Activated CD4-positive, CD25-positive, alpha-beta regulatory T cell (primary cell): Measurements from ENCODE around the gene CEP85.
A peak's percentile ranks its signal among the peaks of the same experiment; 100 is the strongest.
"Not testable (repeated sequence)": the region's sequence is repeated elsewhere in the genome, so short reads cannot be mapped to it uniquely, and the experiment has no call there.

Experiments used
- DNase-seq, 4 experiments: peaks; one replicate each; lab custom pipeline; 2025; lab: John Stamatoyannopoulos, UW

The CEP85 gene

DNA sequence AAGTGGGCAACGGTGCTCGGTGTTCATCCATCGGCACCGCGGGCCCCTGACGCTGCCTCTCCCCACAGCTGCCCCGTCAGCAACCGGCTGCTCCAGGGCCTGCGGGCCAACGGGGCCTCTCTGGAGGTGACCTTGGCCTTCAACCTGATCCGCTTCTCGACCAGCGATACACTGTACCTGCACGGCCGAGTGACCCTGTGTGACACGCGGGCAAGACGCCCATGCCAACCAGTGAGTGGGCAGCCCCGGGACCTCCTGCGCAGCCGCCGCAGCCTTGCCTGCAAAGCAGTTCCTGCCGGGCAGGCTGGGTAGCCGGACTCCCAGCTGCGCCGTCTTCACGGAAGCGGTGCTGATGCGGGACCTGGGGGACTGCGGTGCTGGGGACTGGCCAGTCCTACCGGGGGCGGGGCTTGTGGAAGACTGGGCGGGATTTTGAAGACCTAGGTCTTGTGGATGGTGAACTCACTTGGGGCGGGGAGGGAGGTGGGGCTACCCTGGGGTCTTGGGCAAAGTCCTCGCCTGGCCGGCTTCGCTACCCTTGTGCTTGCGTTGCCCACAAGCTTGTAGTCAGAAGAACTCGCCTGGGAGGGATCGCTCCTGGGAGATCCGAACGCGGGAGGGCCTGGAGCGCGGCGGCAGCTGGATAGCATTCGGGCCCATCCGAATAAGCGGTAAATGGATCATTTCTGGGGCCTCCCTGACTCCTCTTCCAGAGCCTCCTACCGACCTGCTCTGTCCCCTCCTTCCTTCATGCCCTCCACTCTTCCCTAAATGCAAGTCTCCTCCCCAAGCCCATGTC is 8.8 kb upstream of the CEP85 start:
- DNase-seq = no peak

DNA sequence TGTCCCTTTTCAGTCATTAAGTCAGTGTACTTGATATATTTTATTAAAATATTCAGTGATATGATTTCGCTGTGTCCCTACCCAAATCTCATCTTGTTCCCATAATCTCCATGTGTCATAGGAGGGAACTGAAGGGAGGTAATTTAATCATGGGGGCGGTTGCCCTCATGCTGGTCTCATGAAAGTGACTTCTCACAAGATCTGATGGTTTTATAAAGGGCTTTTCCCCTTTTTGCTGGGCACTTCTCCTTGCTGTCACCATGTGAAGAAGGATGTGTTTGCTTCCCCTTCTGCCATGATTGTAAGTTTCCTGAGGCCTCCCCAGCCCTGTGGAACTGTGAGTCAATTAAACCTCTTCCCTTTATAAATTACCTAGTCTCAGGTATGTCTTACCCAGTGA is 3.3 kb upstream of the CEP85 start:
- not testable (repeated sequence) for DNase-seq

DNA sequence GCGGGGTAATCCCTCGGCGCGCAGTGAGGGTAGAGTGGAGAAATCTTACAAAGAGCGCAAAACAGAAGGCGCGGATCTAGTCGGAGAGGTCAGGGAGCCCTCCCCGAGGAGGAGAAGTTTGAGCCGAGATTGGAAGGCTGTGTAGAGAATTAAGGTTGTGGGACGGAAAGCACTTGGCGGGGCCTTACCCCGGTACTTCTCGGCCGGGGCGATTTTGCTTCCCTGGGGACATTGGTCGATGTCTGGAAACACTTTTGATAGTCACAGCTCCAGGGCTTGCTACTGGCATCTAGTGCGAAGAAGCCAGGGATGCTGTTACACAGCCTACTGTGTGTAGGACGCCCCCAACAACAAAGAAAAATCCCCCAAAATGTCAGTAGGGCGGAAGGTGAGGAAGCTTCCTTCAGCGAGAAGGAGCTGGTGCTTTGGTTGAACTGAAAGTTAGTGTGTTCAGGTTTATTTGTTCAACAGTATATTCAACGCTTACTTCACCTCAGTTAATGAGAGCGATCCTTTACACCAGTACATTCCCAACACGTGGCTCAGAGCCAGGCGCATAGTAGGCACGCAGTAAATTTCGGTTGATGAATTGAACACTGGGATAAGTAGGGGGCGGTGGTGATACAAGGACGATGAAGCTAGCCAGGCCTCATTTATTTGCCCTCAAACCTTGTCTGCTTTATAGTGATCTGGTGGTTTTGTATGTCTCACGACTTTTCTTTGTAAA is 807 bp downstream of the CEP85 start:
- DNase-seq = no peak

GRCh38 chr1:26237230-26237966 is 3.4 kb downstream of the CEP85 start:
- no peak for DNase-seq

- no peak for DNase-seq
Measured at GRCh38 chr1:26239936-26240335, 5.9 kb downstream of the CEP85 start.

GRCh38 chr1:26252718-26253117 is 18.7 kb downstream of the CEP85 start:
- no peak for DNase-seq

GRCh38 chr1:26254404-26254803 is 20.4 kb downstream of the CEP85 start:
- DNase-seq = no peak

- no peak for DNase-seq
Measured at GRCh38 chr1:26257222-26257621, 23.2 kb downstream of the CEP85 start.

GRCh38 chr1:26259005-26259404 is 25.0 kb downstream of the CEP85 start:
- no peak for DNase-seq

DNA sequence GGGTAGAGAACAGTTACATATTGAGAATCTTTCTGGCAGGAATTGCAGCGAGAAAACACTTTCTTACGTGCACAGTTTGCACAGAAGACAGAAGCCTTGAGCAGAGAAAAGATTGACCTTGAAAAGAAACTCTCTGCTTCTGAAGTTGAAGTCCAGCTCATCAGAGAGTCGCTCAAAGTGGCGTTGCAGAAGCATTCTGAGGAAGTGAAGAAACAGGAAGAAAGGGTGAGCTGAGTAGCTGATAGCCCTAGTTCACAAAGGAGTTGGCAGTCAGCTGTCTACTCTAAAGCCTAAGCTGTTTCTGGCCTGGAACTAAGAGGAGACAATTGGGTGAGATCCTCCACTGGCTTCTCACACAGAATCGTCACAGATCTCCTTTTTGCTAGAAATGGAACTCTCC is 25.6 kb downstream of the CEP85 start:
- DNase-seq = no peak

GRCh38 chr1:26263212-26263611 is 29.2 kb downstream of the CEP85 start:
- DNase-seq = no peak

GRCh38 chr1:26265405-26265804 is 31.4 kb downstream of the CEP85 start:
- no peak for DNase-seq

GRCh38 chr1:26268290-26269197 is 34.5 kb downstream of the CEP85 start:
- DNase-seq = no peak

DNA sequence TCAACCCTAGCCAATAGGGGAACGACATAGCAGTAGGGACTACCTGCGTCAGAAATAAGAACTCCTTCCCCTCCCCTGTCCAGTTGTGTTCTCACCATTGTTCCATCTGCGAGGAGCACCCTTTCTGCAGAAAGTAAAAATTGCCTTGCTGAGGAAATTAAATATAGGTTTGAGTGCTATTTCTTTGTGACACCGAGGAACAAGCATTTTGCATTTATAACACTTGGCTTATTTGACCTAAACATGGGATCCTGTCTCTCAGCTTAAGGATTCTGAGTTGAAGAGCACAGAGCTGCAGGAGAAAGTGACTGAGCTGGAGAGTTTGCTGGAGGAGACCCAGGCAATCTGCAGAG is 35.2 kb downstream of the CEP85 start:
- no peak for DNase-seq

DNA sequence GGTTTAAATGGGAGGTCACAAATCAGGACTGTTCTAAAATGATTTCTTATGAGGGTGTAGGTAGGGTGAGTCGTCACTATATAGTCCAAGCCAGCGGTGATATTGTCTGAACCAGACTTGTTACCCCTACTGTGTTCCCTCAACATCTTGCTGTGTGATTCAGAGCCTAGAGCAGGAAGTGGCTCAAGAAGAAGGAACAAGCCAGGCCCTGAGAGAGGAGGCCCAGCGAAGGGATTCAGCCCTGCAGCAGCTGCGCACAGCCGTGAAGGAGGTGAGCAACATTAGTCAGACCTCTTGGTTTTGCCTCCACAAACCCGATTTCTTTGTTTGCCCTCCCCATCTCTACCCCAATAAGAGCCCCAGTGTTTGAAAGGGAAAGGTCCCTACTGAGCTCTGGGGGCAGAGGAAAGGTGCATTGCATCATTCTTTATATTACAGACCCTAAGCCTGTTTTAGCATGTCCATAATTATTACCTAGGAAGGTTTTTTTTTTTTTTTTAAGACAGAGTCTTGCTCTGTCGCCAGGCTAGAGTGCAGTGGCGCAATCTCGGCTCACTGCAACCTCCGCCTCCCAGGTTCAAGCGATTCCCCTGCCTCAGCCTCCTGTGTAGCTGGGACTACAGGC is 40.9 kb downstream of the CEP85 start:
- DNase-seq = no peak

GRCh38 chr1:26275580-26276431 is 41.8 kb downstream of the CEP85 start:
- DNase-seq = peak; percentile 38 to 59 (median 54)

- peak in 1 of 4 experiments; percentile 23 for DNase-seq
Measured at GRCh38 chr1:26276432-26276838, 42.4 kb downstream of the CEP85 start.

DNA sequence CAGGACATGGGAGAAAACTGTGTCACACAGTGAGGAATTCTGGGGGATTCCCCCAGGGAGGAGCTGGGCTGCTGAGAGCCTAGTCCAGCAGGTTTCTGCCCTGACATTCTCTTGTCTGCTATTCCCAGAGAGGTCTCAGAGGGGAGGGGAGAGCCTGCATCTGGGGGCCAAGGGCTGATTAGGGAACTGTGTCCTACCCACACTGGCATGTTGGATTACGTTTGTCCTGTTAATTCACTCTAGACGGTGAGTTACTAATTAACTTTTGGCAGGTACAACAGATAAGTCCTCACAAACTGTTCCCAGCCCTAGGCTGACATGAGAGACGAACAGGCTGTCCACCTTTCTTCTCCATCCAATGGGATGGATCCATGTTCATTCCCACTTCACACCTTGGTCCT is 43.3 kb downstream of the CEP85 start:
- no peak for DNase-seq

DNA sequence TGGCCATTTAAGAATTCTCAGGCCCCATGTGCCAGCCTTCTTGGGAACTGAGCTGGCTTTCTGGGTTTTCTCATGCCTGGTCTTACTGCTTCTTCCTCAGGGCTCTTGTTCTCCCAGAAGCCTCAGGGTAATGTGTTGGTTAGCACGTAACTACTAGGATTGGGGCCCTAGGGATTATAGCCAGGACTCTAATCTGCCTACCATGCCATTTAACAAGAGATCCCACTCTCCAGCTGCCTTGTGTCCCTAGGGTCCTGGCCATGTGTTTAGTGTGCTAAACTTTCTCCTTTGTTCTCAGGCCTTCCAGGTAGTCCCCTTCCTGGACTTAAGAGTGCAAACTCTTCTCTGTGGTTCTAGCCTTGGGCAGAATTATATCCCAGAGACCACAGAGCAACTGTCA is 43.7 kb downstream of the CEP85 start:
- DNase-seq = no peak

GRCh38 chr1:26278303-26278702 is 44.3 kb downstream of the CEP85 start:
- DNase-seq = no peak
